ENCODE results near the gene FAM163B.

The FAM163B gene

DNA sequence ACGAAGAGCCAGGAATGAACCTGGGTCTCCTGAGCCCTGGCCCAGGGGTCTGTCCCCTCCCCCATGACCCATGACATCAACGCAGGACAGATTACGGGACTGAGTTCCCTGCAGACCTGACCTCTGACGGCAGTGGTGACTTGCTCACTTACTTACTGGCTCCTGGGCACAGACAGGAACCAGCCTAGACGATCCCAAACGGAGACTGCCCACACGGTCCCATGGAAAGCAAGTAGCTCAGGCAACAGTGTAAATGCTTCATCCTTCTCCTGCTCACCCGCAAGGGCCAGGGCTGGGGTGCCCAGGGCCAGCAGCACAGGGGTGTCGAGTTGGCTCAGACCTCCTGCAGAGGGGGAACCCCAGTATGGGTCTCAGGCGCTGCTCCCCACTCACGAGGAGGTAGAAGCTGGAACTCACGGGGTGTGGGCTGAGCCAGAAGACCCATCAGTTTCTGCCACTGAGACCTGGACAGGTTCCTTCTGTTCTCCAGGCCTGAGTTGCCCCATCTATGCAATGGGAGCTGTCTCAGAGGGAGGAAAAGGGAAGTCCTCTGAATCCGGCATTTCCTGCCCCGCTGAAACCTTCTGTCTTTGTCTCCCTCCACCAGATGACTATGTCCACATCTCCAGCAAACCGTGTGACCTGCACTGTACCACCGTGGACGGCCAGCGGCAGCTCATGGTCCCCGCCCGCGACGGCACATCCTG, 69.0 kb downstream of the FAM163B start:
- DNase-seq, result no peak

DNA sequence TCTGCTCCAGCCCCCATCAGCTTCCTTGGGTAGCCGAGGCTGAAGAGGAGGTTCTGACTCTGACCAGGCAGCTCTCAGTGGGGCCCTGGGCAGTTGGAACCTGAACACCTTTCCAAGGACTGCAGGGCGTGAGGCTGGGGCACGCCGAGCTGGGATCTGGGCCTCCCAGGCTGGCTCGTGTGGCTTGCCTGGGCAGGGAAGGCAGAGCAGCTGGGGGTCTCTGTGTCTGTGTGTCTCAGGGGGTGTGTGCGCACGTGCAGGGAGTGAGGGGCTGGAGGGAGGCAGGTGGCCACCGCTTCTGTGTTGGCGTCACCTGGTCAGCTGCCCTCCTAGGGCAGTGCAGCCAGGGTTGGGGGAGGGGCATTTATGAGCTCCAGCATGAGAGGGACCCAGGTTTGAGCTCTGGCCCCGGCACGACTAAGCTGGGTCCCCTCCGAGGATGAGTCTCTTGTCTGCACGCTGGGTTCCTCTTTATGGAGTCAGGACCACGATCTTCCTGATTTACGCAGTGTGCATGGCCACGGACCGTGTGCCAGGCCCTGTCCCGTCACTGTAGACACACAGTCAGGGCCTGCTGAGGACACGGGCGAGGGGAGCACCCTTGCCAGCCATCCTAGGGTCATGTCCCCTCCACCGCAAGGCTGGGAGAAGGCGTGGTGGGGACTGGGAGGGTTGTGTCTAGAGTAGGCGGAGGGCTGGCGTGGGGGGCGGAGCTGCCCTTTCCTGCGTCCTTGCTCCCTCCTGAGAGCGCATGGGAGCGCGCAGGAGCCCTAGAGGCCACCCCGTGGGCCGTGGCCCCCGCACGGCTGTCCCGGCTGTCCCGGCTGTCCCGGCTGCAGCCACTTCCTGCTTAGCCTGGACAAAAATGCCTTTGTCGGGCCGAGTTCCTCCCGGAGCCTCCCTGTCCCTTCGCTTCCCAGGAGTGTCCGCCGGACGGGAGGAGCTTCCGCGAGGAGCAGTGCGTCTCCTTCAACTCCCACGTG, 70.0 kb downstream of the FAM163B start:
- DNase-seq, result no peak

DNA sequence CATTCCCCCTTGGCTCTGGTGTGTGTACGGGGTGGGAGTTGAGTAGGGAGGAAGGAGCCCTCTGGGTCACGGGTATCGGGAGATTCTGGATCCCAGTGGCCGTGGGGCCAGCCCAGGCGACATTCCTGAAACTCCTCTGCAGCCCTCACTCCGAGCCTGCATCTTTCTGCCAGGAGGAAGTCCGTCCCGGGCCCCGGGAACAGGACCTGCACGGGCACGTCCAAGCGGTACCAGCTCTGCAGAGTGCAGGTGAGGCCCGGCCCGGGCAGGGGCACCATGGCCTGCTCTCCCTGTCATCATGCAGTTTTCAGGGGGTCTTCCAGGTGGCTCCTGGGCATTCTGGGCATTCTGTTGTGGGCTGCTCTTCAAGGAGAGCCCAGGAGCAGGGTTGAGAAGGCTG, 71.0 kb downstream of the FAM163B start:
- no peak for DNase-seq

GRCh38 chr9:133537257-133537656, 71.9 kb downstream of the FAM163B start:
- DNase-seq, result no peak

- DNase-seq, result no peak
Measured at GRCh38 chr9:133536536-133536935, 72.7 kb downstream of the FAM163B start.

DNA sequence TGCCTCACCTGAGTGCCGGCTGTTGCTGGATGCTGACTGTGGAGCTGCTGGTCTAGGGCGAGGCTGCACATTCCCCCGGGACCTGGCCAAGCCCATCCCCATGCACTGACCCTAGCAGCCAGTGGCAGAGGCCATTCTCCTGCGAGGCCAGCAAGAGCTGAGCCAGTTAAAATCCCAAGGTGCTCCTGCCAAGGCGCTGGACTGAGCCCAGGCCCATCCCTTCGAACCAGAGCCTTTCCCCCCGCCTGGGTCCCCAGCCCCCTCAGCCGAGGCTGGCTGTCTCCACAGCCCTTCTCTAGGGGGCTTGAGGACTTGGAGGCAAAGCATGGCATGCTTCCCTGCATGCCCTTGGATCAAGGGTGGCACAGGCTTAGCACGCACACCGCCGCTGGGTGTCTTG, 73.1 kb downstream of the FAM163B start:
- DNase-seq, result no peak

GRCh38 chr9:133535306-133535877, 73.8 kb downstream of the FAM163B start:
- no peak for DNase-seq

DNA sequence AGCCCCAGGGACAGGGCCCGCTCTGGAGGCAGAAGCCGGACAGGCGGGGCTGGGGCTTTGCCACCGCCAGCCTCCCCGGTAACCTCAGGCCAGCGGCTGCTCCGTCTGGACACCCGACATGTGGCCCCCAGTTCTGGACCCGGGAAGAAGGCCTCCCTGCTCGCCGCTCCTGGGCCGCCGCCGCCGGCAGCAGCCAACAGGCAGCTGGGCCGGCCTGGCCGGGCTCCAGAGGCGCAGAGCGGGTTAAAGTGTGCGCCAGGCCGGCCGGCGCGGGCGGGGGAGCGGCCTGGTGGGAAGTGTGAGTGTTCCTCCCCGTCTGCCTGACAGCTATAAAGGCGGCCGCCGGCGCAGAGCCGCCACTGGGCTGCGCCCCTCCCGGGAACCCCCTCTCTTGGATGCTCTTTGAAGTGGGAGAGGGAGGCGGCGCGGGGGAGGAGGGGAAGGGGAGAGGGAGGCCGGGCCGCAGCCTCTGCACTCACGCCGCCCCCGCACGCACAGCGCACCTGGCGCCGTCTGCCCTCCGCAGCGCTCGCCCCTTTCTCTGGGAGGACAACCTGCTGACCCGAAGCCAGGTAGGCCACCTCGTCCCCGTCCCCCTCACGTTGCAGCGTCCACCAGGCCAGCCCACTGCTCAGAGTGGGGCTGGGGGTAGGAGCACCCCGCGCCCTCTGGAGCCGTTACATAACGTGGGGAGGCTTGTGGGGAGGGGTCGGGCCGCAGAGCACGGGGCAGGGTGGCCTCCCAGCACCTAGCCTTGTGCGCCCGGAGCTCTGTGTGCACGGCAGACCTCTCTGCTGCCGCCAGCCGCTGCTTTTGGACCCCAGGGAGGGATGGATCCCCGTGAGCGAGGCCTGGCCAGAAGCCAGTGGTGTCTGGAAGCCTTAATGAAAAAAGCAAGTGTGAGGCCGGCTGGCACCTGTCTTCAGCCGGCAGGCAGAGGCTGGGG, 74.6 kb downstream of the FAM163B start, which contains the start of gene ADAMTSL2:
TSS of gene ADAMTSL2 (plus strand) at position 359 of the 946 bp plus-strand sequence. CDS start 2,009 bp downstream, outside the sequence.
- no peak for DNase-seq

- no peak for DNase-seq
Measured at GRCh38 chr9:133533857-133534256, 75.3 kb downstream of the FAM163B start.

- no peak for DNase-seq
Measured at GRCh38 chr9:133532937-133533668, 76.1 kb downstream of the FAM163B start.

- no peak for DNase-seq
Measured at GRCh38 chr9:133531293-133531692, 77.9 kb downstream of the FAM163B start.

- DNase-seq, result no peak
Measured at GRCh38 chr9:133529874-133530273, 79.3 kb downstream of the FAM163B start.

DNA sequence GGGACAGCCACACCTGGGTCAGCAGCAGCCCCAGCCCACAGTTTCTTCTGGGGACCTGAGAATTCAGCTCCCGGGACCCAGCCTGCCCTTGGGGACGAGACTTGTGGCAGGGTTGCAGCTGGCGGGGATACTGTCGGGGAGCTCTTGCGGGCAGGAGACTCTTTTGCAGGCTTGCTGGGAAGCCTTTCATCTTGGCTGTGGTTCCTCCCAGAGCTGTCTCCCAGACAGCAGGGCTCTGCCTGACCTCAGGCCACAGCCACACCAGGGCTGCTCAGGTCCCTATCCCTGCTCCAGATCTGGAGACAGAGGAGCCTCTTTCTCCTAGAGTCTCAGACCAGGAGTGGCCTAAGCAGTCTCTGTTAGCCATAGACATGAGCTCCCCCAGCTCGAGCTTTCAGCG, 79.7 kb downstream of the FAM163B start:
- no peak for DNase-seq

- no peak for DNase-seq
Measured at GRCh38 chr9:133528876-133529241, 80.3 kb downstream of the FAM163B start.

- no peak for DNase-seq
Measured at GRCh38 chr9:133528001-133528875, 81.0 kb downstream of the FAM163B start.

DNA sequence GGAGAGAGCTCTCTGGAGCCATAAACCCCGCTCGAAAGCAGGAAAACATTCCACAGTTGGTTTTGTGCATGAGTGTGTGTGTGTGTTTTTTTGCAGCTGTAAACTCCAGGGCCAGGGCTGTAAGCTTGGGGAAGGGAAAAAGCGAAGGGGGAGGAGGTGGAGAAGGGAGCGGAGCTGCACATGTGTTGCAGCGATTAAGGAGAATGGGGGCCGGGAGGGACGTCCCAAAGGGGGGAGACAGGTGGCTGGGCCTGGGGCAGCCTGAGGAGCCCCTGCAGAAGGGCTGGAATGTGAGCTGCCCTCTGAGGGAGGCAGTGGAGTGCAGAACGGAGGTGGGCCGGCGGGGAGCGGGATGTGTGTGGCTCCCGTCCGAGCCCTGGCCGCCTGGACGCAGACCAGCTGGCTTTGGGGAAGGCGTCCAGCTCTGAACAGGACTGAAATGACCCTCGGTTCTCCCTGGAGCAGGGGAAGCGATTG, 81.7 kb downstream of the FAM163B start:
- no peak for DNase-seq
